GM23248 (cell line): Measurements from ENCODE around the gene NGB. TPM values are rescaled to one million over a fixed set of nuclear protein-coding genes. Genes with fewer than 3 reads are reported as not detected.
A peak's percentile ranks its signal among the peaks of the same experiment; 100 is the strongest.

Experiments
- DNase-seq: peaks from one replicate; pipeline ENCODE4 v3.0.0-alpha.2; 2015
- H2AFZ ChIP-seq: fragments of 200-600 bp; sonication (generic); 2 replicates; pipeline ENCODE4 v1.6.1; 2016; ENCODE audit warnings: antibody characterized with exemption
- H3F3A ChIP-seq: fragments of 200-600 bp; sonication (generic); 2 replicates; pipeline ENCODE4 v1.6.1; 2016; ENCODE audit warnings: mild to moderate bottlenecking, antibody characterized with exemption, mixed run types; ENCODE audit not compliant: insufficient read depth
- H3K27ac ChIP-seq: fragments of 200-600 bp; sonication (generic); 2 replicates; pipeline ENCODE4 v1.5.1; 2016; ENCODE audit warnings: mild to moderate bottlenecking
- H3K27me3 ChIP-seq: fragments of 200-600 bp; sonication (generic); replicated peaks from 2 replicates; pipeline ENCODE4 v1.6.1; 2016; ENCODE audit warnings: mild to moderate bottlenecking; ENCODE audit not compliant: insufficient read depth
- H3K36me3 ChIP-seq: fragments of 200-600 bp; sonication (generic); 2 replicates; pipeline ENCODE4 v1.6.1; 2016; ENCODE audit warnings: low read depth, mild to moderate bottlenecking
- H3K4me1 ChIP-seq: fragments of 200-600 bp; sonication (generic); 2 replicates; pipeline ENCODE4 v1.6.1; 2016; ENCODE audit warnings: mild to moderate bottlenecking; ENCODE audit not compliant: insufficient read depth
- H3K4me2 ChIP-seq: fragments of 200-600 bp; sonication (generic); one replicate; pipeline ENCODE4 v1.6.1; 2016; ENCODE audit warnings: mild to moderate bottlenecking; ENCODE audit not compliant: unreplicated experiment
- H3K4me3 ChIP-seq: fragments of 200-600 bp; sonication (generic); 2 replicates; pipeline ENCODE4 v1.5.1; 2016; ENCODE audit warnings: mild to moderate bottlenecking
- H3K79me2 ChIP-seq: fragments of 200-600 bp; sonication (generic); 2 replicates; pipeline ENCODE4 v1.6.1; 2016; ENCODE audit warnings: mild to moderate bottlenecking; ENCODE audit not compliant: insufficient read depth
- H3K9ac ChIP-seq: fragments of 200-600 bp; sonication (generic); 2 replicates; pipeline ENCODE4 v1.6.1; 2016; ENCODE audit warnings: mild to moderate bottlenecking
- H3K9me2 ChIP-seq: fragments of 200-600 bp; sonication (generic); 2 replicates; pipeline ENCODE4 v1.6.1; 2016; ENCODE audit warnings: mixed run types, mild to moderate bottlenecking, moderate library complexity; ENCODE audit not compliant: insufficient read depth
- H3K9me3 ChIP-seq: fragments of 200-600 bp; sonication (generic); one replicate; pipeline ENCODE4 v1.6.1; 2017; ENCODE audit warnings: low read depth
- H4K20me1 ChIP-seq: fragments of 200-600 bp; sonication (generic); 2 replicates; pipeline ENCODE4 v1.6.0; 2016; ENCODE audit not compliant: insufficient read depth
- EZH2 ChIP-seq: fragments of 200-600 bp; sonication (generic); IDR thresholded peaks from 2 replicates; pipeline ENCODE4 v1.6.1; 2018; ENCODE audit warnings: antibody characterized with exemption, mild to moderate bottlenecking; ENCODE audit not compliant: insufficient read depth, poor library complexity, severe bottlenecking
- EZH2phosphoT487 ChIP-seq: fragments of 200-600 bp; sonication (generic); IDR thresholded peaks from 2 replicates; pipeline ENCODE4 v1.6.1; 2018; ENCODE audit warnings: antibody characterized with exemption, moderate library complexity, mild to moderate bottlenecking, low read depth; ENCODE audit not compliant: insufficient read depth
- WGBS, 2 experiments: methylation state at CpG; one replicate each; pipeline ENCODE4 v1.1.6; 2015 to 2017; ENCODE audit warnings: low lambda C conversion rate in 2 of 2, low coverage in 1 of 2; ENCODE audit errors: missing lambda C conversion rate in 2 of 2; 5-methylcytosine and 5-hydroxymethylcytosine counted together
- in situ Hi-C: fragments of 300-500 bp; cut with MboI; formaldehyde crosslinking; loops from 2 replicates; pipeline ENCODE4 v1.15.0; 2020
- polyA plus RNA-seq: library from polyadenylated mRNA; unstranded; fragments of >200 nt; fragmentation: Nextera tagmentation; extraction: Ambion mirVana; gene quantifications from 2 replicates; pipeline ENCODE4 v1.2.1, GENCODE V29; 2016
- total RNA-seq: library from RNA; depleted of rRNA; stranded (reverse); fragments of >200 nt; shearing (Covaris generic); gene quantifications from 2 replicates; pipeline ENCODE4 v1.2.3, GENCODE V29; 2014

The NGB gene
- total and polyA plus RNA-seq, 2 experiments from 2014 or later = not detected

DNA sequence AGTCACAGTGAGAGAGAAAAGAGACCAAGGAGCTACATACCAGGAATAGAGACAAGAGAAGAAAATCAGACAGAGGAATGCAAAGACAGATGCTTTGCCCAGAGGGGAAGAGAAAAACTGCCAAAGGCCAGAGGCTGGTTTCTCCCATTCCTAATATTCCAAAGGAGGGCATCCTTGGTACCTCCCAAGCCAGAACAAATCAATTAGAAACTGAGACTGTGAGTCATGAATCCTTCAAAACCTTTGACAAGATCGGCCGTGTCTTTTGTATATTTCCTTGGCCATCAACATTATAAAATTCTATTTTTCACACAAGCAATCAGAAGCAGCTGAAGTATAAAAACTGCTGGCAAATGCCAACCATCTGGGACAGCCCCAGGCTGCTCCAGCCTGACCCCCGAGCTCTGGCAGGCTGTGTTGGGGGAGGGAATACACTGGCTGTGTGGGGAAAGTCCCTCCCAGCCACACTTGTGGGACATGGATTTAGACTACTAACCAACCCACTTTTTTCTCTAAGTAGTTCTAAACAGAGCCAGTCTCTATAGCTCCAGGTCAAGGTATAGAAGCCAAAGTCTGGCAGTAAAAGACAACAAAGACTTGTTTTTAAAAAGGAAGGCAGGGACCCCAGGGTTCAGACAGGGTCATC lies 36.0 kb upstream of the NGB start:
- Histone ChIP-seq H3K9ac (peak overlapping the region; percentile 20; the same call in 1 of the 2 replicates), H3K27me3 (no peaks in the 10 kb centered on the region), H3K36me3 (no peaks in the 10 kb centered on the region), H3K79me2 (peaks cover 13% of the 10 kb centered on the region), H3K4me3 (peak overlapping the region; percentile 14; the same call in 1 of the 2 replicates), H3K9me2 (no peaks in the 10 kb centered on the region), H4K20me1 (no peaks in the 10 kb centered on the region), H3K9me3 (no peaks in the 10 kb centered on the region), H3F3A (peaks cover 39% of the 10 kb centered on the region), H3K4me2 (peak overlapping the region; percentile 51), H2AFZ (no peak overlapping the region), H3K4me1 (peaks cover 52% of the 10 kb centered on the region), H3K27ac (peak overlapping the region; percentile 52)
- in situ Hi-C loops = no loop called here
- DNase-seq = peak; percentile 41
- WGBS, 2 experiments = 12 to 16% methylated on average over 3 of the region's 3 CpGs
- TF ChIP-seq EZH2 (no peak), EZH2phosphoT487 (no peak)

DNA sequence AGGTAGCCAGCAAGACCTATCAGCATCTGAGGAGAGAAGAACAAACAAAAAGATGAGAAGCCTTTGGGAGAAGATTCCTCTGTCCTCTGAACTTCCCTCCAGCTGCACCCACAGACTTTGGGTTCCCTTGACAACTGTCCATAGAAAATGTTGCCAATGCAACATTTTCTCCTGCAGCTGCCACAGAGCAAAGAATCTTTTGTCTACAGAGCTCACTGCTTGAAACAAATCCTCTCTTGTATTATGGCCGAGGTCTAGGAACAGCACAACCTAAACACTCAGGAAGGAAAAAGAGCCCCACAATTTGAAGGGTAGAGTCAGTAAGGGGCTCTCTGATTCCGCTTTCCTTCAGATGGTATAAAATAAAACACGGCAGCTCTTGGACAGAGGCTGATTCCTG lies 35.4 kb upstream of the NGB start:
- no peak overlapping the region for H2AFZ ChIP-seq
- H3K9ac ChIP-seq = peak overlapping the region; percentile 20; the same call in 1 of the 2 replicates
- H3K4me3 ChIP-seq = peak overlapping the region; percentile 14; the same call in 1 of the 2 replicates
- TF ChIP-seq EZH2phosphoT487 (no peak), EZH2 (no peak)
- H3K36me3 ChIP-seq = no peaks in the 10 kb centered on the region
- DNase-seq = peak; percentile 21
- peaks cover 11% of the 10 kb centered on the region for H3K79me2 ChIP-seq
- peaks cover 48% of the 10 kb centered on the region for H3K4me1 ChIP-seq
- no peaks in the 10 kb centered on the region for H3K27me3 ChIP-seq
- no peaks in the 10 kb centered on the region for H4K20me1 ChIP-seq
- no peaks in the 10 kb centered on the region for H3K9me2 ChIP-seq
- H3K4me2 ChIP-seq = peak overlapping the region; percentile 51
- 36 to 37% methylated on average over 3 of the region's 3 CpGs for WGBS, 2 experiments
- H3K27ac ChIP-seq = peak overlapping the region; percentile 52
- H3F3A ChIP-seq = peaks cover 39% of the 10 kb centered on the region
- in situ Hi-C loops = no loop called here
- no peaks in the 10 kb centered on the region for H3K9me3 ChIP-seq

DNA sequence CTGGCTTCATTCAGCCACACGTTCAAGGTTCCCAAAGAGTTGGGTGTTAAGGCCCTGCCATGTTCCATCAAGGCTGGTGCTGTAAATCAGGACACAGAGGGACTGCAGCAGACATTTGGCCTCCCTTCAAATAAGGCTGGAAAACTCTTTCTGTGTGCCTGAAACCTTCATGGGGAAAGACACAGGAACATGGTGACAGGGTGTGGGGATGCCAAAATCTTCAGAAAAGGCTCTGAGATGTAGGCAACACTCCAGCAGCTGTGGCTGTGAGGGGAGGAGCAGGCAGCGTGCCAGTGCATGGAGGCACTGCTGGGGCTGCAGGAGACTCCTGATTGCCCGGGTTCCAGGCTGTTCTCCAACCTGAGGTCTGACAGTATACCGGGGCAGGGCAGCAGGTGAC lies 34.7 kb upstream of the NGB start:
- no peaks in the 10 kb centered on the region for H4K20me1 ChIP-seq
- no peak overlapping the region for H3K4me3 ChIP-seq
- no peaks in the 10 kb centered on the region for H3K36me3 ChIP-seq
- H2AFZ ChIP-seq = no peak overlapping the region
- H3F3A ChIP-seq = peaks cover 39% of the 10 kb centered on the region
- no peaks in the 10 kb centered on the region for H3K9me3 ChIP-seq
- in situ Hi-C loops = no loop called here
- H3K4me1 ChIP-seq = peaks cover 41% of the 10 kb centered on the region
- no peaks in the 10 kb centered on the region for H3K27me3 ChIP-seq
- H3K9ac ChIP-seq = no peak overlapping the region
- TF ChIP-seq EZH2 (no peak), EZH2phosphoT487 (no peak)
- H3K4me2 ChIP-seq = no peak overlapping the region
- H3K79me2 ChIP-seq = peaks cover 8% of the 10 kb centered on the region
- no peak overlapping the region for H3K27ac ChIP-seq
- H3K9me2 ChIP-seq = no peaks in the 10 kb centered on the region
- 79 to 81% methylated on average over 4 of the region's 4 CpGs for WGBS, 2 experiments
- DNase-seq = no peak

DNA sequence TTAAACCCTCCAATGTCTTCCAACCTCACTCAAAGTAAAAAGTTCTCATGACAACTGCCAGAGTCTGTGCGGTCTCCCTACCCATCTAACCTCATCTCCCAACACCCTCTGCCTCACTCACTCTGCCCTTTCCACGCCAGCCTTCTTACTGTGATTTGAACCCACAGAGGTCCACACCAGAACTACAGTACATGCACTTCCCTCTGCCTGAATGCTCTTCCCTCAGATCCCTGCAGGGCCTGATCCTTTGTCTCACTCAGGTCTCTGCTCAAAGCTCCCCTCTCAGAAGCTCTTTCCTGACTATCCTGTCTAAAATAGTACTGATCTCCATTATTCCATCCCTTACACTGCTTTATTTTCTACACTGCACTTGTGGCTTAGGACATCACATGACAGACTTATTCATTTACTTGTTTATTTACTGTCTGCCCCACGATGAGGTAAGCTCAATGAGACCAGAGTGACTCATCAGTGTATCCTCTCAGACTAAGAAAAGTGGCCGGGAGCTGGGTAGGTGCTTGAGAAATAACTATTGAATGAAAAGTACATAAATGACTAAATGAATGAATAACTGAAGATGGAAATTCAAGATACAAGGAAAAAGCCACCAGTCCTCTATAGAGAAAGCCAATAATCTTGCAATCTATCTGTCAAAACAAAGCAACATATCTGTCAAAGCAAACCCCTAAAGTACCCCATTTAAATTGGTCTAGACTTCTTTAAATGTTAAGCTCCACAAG lies 32.6 kb upstream of the NGB start:
- peak overlapping the region; percentile 49 for H3K9ac ChIP-seq
- no peaks in the 10 kb centered on the region for H3K9me2 ChIP-seq
- peaks cover 3% of the 10 kb centered on the region; the same call in 1 of the 2 replicates for H3K79me2 ChIP-seq
- no peak overlapping the region for H2AFZ ChIP-seq
- H3K4me1 ChIP-seq = peaks cover 41% of the 10 kb centered on the region
- H4K20me1 ChIP-seq = no peaks in the 10 kb centered on the region
- peak; percentile 100 for DNase-seq
- no peaks in the 10 kb centered on the region for H3K36me3 ChIP-seq
- peaks cover 39% of the 10 kb centered on the region for H3F3A ChIP-seq
- WGBS, 2 experiments = 36 to 40% methylated on average over 4 of the region's 4 CpGs
- peak overlapping the region; percentile 84 for H3K27ac ChIP-seq
- H3K27me3 ChIP-seq = no peaks in the 10 kb centered on the region
- TF ChIP-seq EZH2phosphoT487 (no peak), EZH2 (no peak)
- no peaks in the 10 kb centered on the region for H3K9me3 ChIP-seq
- in situ Hi-C loops = no loop called here
- no peak overlapping the region for H3K4me3 ChIP-seq
- peak overlapping the region; percentile 32 for H3K4me2 ChIP-seq
